Stimulated activated effector memory CD8-positive, alpha-beta T cell treated with anti-CD3 and anti-CD28 coated beads, Interleukin-12 subunit alpha, Interleukin-12 subunit beta, amount 100 ng/mL, for 72 hours (primary cell): Measurements from ENCODE around the gene RPS15A.
A peak's percentile ranks its signal among the peaks of the same experiment; 100 is the strongest.

Experiments
- ATAC-seq: fragments of 150-1000 bp; cut with Tn5 transposase; 2 replicates; pipeline ENCODE4 v1.10.0; 2021
- DNase-seq, 2 donors: peaks; one replicate each; pipeline ENCODE4 v3.0.0; 2021 to 2022; ENCODE audit warnings: low spot score in 2 of 2
- H3K27ac Mint-ChIP-seq: one replicate; pipeline ENCODE4 v1.8.0; 2022; ENCODE audit warnings: mild to moderate bottlenecking, mixed read lengths
- H3K36me3 Mint-ChIP-seq: one replicate; pipeline ENCODE4 v1.8.0; 2022; ENCODE audit warnings: mild to moderate bottlenecking, mixed read lengths
- H3K4me1 Mint-ChIP-seq: one replicate; pipeline ENCODE4 v1.8.0; 2022; ENCODE audit warnings: mixed read lengths
- H3K4me3 Mint-ChIP-seq: one replicate; pipeline ENCODE4 v1.8.0; 2022; ENCODE audit warnings: mild to moderate bottlenecking, mixed read lengths
- H3K9me3 Mint-ChIP-seq: one replicate; pipeline ENCODE4 v1.8.0; 2022; ENCODE audit warnings: mixed read lengths

RPS15A gene

GRCh38 chr16:18802767-18803343 is 12.7 kb upstream of the RPS15A start:
- ATAC-seq = no peak
- Mint-ChIP-seq H3K27ac (peak overlapping the region; percentile 78), H3K4me1 (peaks cover 52% of the 10 kb centered on the region), H3K36me3 (peaks cover 71% of the 10 kb centered on the region), H3K4me3 (peak overlapping the region; percentile 94), H3K9me3 (no peaks in the 10 kb centered on the region)
- no peak for DNase-seq

GRCh38 chr16:18801145-18801972 is 11.2 kb upstream of the RPS15A start, which contains the start of gene ARL6IP1:
Gene ARL6IP1 (minus strand): TSS chr16:18801549. CDS start chr16:18801466, 83 bp downstream.
- H3K9me3 Mint-ChIP-seq = no peaks in the 10 kb centered on the region
- peak within 1 kb of the TSS; percentile 94 for H3K4me3 Mint-ChIP-seq
- H3K27ac Mint-ChIP-seq = peak within 1 kb of the TSS; percentile 99
- H3K4me1 Mint-ChIP-seq = peaks cover 52% of the 10 kb centered on the region
- H3K36me3 Mint-ChIP-seq = peaks cover 71% of the 10 kb centered on the region
- DNase-seq = peak; percentile 97 to 99
- peak; percentile 96 for ATAC-seq

- peaks cover 71% of the 10 kb centered on the region for H3K36me3 Mint-ChIP-seq
- peak overlapping the region; percentile 99 for H3K27ac Mint-ChIP-seq
- peaks cover 48% of the 10 kb centered on the region for H3K4me1 Mint-ChIP-seq
- no peaks in the 10 kb centered on the region for H3K9me3 Mint-ChIP-seq
- no peak for ATAC-seq
- no peak for DNase-seq
- H3K4me3 Mint-ChIP-seq = peak overlapping the region; percentile 94
Observed at GRCh38 chr16:18800775-18801144, 10.6 kb upstream of the RPS15A start.

GRCh38 chr16:18800293-18800692 is 10.2 kb upstream of the RPS15A start:
- H3K9me3 Mint-ChIP-seq = no peaks in the 10 kb centered on the region
- no peak for ATAC-seq
- H3K4me3 Mint-ChIP-seq = peak overlapping the region; percentile 94
- peaks cover 71% of the 10 kb centered on the region for H3K36me3 Mint-ChIP-seq
- peaks cover 48% of the 10 kb centered on the region for H3K4me1 Mint-ChIP-seq
- no peak for DNase-seq
- H3K27ac Mint-ChIP-seq = peak overlapping the region; percentile 99

GRCh38 chr16:18799500-18799899 is 9.4 kb upstream of the RPS15A start:
- Mint-ChIP-seq H3K36me3 (peaks cover 79% of the 10 kb centered on the region), H3K9me3 (no peaks in the 10 kb centered on the region), H3K4me1 (peaks cover 48% of the 10 kb centered on the region), H3K4me3 (peak overlapping the region; percentile 94), H3K27ac (peak overlapping the region; percentile 99)
- ATAC-seq (no peak), DNase-seq (no peak)

- DNase-seq (no peak), ATAC-seq (no peak)
- H3K27ac Mint-ChIP-seq = no peak overlapping the region
- H3K4me3 Mint-ChIP-seq = no peak overlapping the region
- peaks cover 97% of the 10 kb centered on the region for H3K36me3 Mint-ChIP-seq
- peaks cover 35% of the 10 kb centered on the region for H3K4me1 Mint-ChIP-seq
- no peaks in the 10 kb centered on the region for H3K9me3 Mint-ChIP-seq
Observed at GRCh38 chr16:18797746-18798145, 7.6 kb upstream of the RPS15A start.

- Mint-ChIP-seq H3K27ac (no peak overlapping the region), H3K36me3 (peaks cover 100% of the 10 kb centered on the region), H3K4me3 (no peak overlapping the region), H3K9me3 (no peaks in the 10 kb centered on the region), H3K4me1 (peaks cover 29% of the 10 kb centered on the region)
- ATAC-seq = no peak
- no peak for DNase-seq
Observed at GRCh38 chr16:18796377-18796776, 6.2 kb upstream of the RPS15A start.

- Mint-ChIP-seq H3K36me3 (peaks cover 100% of the 10 kb centered on the region), H3K4me1 (peaks cover 22% of the 10 kb centered on the region), H3K9me3 (no peaks in the 10 kb centered on the region), H3K4me3 (no peak overlapping the region), H3K27ac (peak overlapping the region; percentile 26)
- DNase-seq (no peak), ATAC-seq (no peak)
Observed at GRCh38 chr16:18792836-18793433, 2.8 kb upstream of the RPS15A start.

- H3K27ac Mint-ChIP-seq = peak overlapping the region; percentile 84
- H3K36me3 Mint-ChIP-seq = peaks cover 100% of the 10 kb centered on the region
- no peak for ATAC-seq
- peaks cover 48% of the 10 kb centered on the region for H3K4me1 Mint-ChIP-seq
- no peak for DNase-seq
- peak overlapping the region; percentile 97 for H3K4me3 Mint-ChIP-seq
- H3K9me3 Mint-ChIP-seq = no peaks in the 10 kb centered on the region
Observed at GRCh38 chr16:18789515-18789849, 652 bp downstream of the RPS15A start.

- peak overlapping the region; percentile 97 for H3K4me3 Mint-ChIP-seq
- peak overlapping the region; percentile 84 for H3K27ac Mint-ChIP-seq
- H3K4me1 Mint-ChIP-seq = peaks cover 53% of the 10 kb centered on the region
- ATAC-seq (no peak), DNase-seq (no peak)
- no peaks in the 10 kb centered on the region for H3K9me3 Mint-ChIP-seq
- H3K36me3 Mint-ChIP-seq = peaks cover 100% of the 10 kb centered on the region
Observed at GRCh38 chr16:18788828-18789514, 1.2 kb downstream of the RPS15A start.

- H3K36me3 Mint-ChIP-seq = peaks cover 96% of the 10 kb centered on the region
- DNase-seq (no peak), ATAC-seq (no peak)
- H3K9me3 Mint-ChIP-seq = no peaks in the 10 kb centered on the region
- peak overlapping the region; percentile 97 for H3K4me3 Mint-ChIP-seq
- H3K27ac Mint-ChIP-seq = peak overlapping the region; percentile 79
- H3K4me1 Mint-ChIP-seq = peaks cover 59% of the 10 kb centered on the region
Observed at GRCh38 chr16:18784917-18785623, 5.1 kb downstream of the RPS15A start.

GRCh38 chr16:18783430-18784341 is 6.4 kb downstream of the RPS15A start:
- DNase-seq (no peak), ATAC-seq (peak; percentile 75)
- Mint-ChIP-seq H3K9me3 (no peaks in the 10 kb centered on the region), H3K4me1 (peaks cover 54% of the 10 kb centered on the region), H3K27ac (peak overlapping the region; percentile 79), H3K4me3 (peak overlapping the region; percentile 97), H3K36me3 (peaks cover 90% of the 10 kb centered on the region)

- DNase-seq (no peak), ATAC-seq (peak; percentile 79)
- H3K4me1 Mint-ChIP-seq = peaks cover 45% of the 10 kb centered on the region
- H3K4me3 Mint-ChIP-seq = peak overlapping the region; percentile 97
- peak overlapping the region; percentile 79 for H3K27ac Mint-ChIP-seq
- peaks cover 82% of the 10 kb centered on the region for H3K36me3 Mint-ChIP-seq
- no peaks in the 10 kb centered on the region for H3K9me3 Mint-ChIP-seq
Observed at GRCh38 chr16:18782697-18783429, 7.3 kb downstream of the RPS15A start.
